IgD-negative memory B cell (primary cell): ENCODE data around the gene ZNF287. TPM values are rescaled to one million over a fixed set of nuclear protein-coding genes. Genes with fewer than 3 reads are reported as not detected.

Experiments used
- polyA plus RNA-seq: library from polyadenylated mRNA; unstranded; fragments of 300-500 nt; fragmentation: Illumina TruSeq; gene quantifications from one replicate; pipeline ENCODE4 v1.2.3, GENCODE V29; 2021

Gene ZNF287
- polyA plus RNA-seq, 1 donor from 2014 or later, result 6.2 TPM

Other genes starting within 250 kb of the ZNF287 start
- 17.3 TPM for gene CENPV, start 215.7 kb downstream of the ZNF287 start, polyA plus RNA-seq
- gene UBB, start 188.1 kb downstream of the ZNF287 start, polyA plus RNA-seq, result 2,178 TPM
- gene TRPV2, start 153.6 kb downstream of the ZNF287 start, polyA plus RNA-seq, result 73.6 TPM
- gene LRRC75A, start 77.0 kb downstream of the ZNF287 start, polyA plus RNA-seq, result 1.7 TPM
- gene ZNF624, start 84.6 kb upstream of the ZNF287 start, polyA plus RNA-seq, result 3.9 TPM
- gene CCDC144A, start 121.0 kb upstream of the ZNF287 start, polyA plus RNA-seq, result not detected